Mesenchymal stem cell (in vitro differentiated cells and primary cell): ENCODE measurements around the gene HS6ST2.

Experiments used
- DNase-seq: peaks from one replicate; pipeline ENCODE4 v3.0.0-alpha.2; 2013
- H2AFZ ChIP-seq: one replicate; pipeline ENCODE4 v1.6.1; 2013; ENCODE audit warnings: low read depth, mild to moderate bottlenecking, control low read depth, inconsistent platforms, low read length, moderate library complexity
- H2AK5ac ChIP-seq: 2 replicates; pipeline ENCODE4 v1.6.1; 2013; ENCODE audit warnings: low read length, moderate library complexity, mild to moderate bottlenecking, inconsistent platforms; ENCODE audit not compliant: severe bottlenecking
- H2BK120ac ChIP-seq: one replicate; pipeline ENCODE4 v1.6.1; 2013; ENCODE audit warnings: low read depth, mild to moderate bottlenecking, inconsistent platforms, low read length, moderate library complexity
- H2BK12ac ChIP-seq, 2 experiments: one replicate each; pipeline ENCODE4 v1.6.1; 2013; ENCODE audit warnings: inconsistent platforms in 2 of 2, low read length in 2 of 2, mild to moderate bottlenecking in 2 of 2, moderate library complexity in 2 of 2, control low read depth in 1 of 2
- H2BK15ac ChIP-seq: one replicate; pipeline ENCODE4 v1.6.1; 2013; ENCODE audit warnings: mild to moderate bottlenecking, low read depth, inconsistent platforms; ENCODE audit not compliant: poor library complexity, severe bottlenecking
- H2BK5ac ChIP-seq: 2 replicates; pipeline ENCODE4 v1.6.1; 2013; ENCODE audit warnings: low read depth, mild to moderate bottlenecking, low read length, control low read depth, inconsistent platforms; ENCODE audit not compliant: poor library complexity, severe bottlenecking
- H3K14ac ChIP-seq, 2 experiments: one replicate each; pipeline ENCODE4 v1.6.1; 2013; ENCODE audit warnings: inconsistent platforms in 2 of 2, low read length in 2 of 2, control low read depth in 1 of 2, mild to moderate bottlenecking in 1 of 2, moderate library complexity in 1 of 2
- H3K18ac ChIP-seq, 2 experiments: one replicate each; pipeline ENCODE4 v1.6.1; 2013; ENCODE audit warnings: inconsistent platforms in 2 of 2, low read length in 2 of 2, control low read depth in 1 of 2, low read depth in 1 of 2, mild to moderate bottlenecking in 1 of 2
- H3K23ac ChIP-seq, 2 experiments: one replicate each; pipeline ENCODE4 v1.6.1; 2013; ENCODE audit warnings: inconsistent platforms in 2 of 2, low read length in 2 of 2, mild to moderate bottlenecking in 2 of 2, moderate library complexity in 2 of 2, control low read depth in 1 of 2
- H3K27ac ChIP-seq: 2 replicates; pipeline ENCODE4 v1.5.1; 2013; ENCODE audit warnings: mild to moderate bottlenecking, moderate library complexity, low read length, control low read depth, inconsistent platforms; ENCODE audit not compliant: poor library complexity, severe bottlenecking
- H3K27me3 ChIP-seq, 2 experiments: 2 replicates each; pipeline versions ENCODE4 v1.6.1 to v1.7.0; 2013; ENCODE audit warnings: low read length in 2 of 2, mild to moderate bottlenecking in 2 of 2, moderate library complexity in 2 of 2, control low read depth in 1 of 2, inconsistent platforms in 1 of 2; ENCODE audit not compliant: control insufficient read depth in 1 of 2, insufficient read depth in 1 of 2
- H3K36me3 ChIP-seq, 2 experiments: 2 replicates each; pipeline versions ENCODE4 v1.6.1 to v1.7.0; 2013; ENCODE audit warnings: low read length in 2 of 2, control low read depth in 1 of 2, inconsistent platforms in 1 of 2, low read depth in 1 of 2, mild to moderate bottlenecking in 1 of 2; ENCODE audit not compliant: insufficient read depth in 2 of 2, control insufficient read depth in 1 of 2
- H3K4ac ChIP-seq, 2 experiments: one replicate each; pipeline ENCODE4 v1.6.1; 2013; ENCODE audit warnings: inconsistent platforms in 2 of 2, low read length in 2 of 2, mild to moderate bottlenecking in 2 of 2, moderate library complexity in 2 of 2, control low read depth in 1 of 2, low read depth in 1 of 2
- H3K4me1 ChIP-seq: 2 replicates; pipeline ENCODE4 v1.6.1; 2013; ENCODE audit warnings: low read depth, low read length, control low read depth; ENCODE audit not compliant: control insufficient read depth, insufficient read depth
- H3K4me2 ChIP-seq: 2 replicates; pipeline ENCODE4 v1.6.1; 2013; ENCODE audit warnings: low read length, mild to moderate bottlenecking, inconsistent platforms; ENCODE audit not compliant: poor library complexity, severe bottlenecking
- H3K4me3 ChIP-seq, 2 experiments: 2 replicates each; pipeline versions ENCODE4 v1.5.1 to v1.7.0; 2013; ENCODE audit warnings: low read length in 2 of 2, mild to moderate bottlenecking in 2 of 2, control low read depth in 1 of 2, low read depth in 1 of 2; ENCODE audit not compliant: insufficient read depth in 1 of 2
- H3K79me1 ChIP-seq: replicated peaks from 2 replicates; pipeline ENCODE4 v1.6.1; 2013; ENCODE audit warnings: mild to moderate bottlenecking, control low read depth, low read length, inconsistent platforms; ENCODE audit not compliant: poor library complexity, severe bottlenecking
- H3K9ac ChIP-seq: 2 replicates; pipeline ENCODE4 v1.7.0; 2013; ENCODE audit warnings: mild to moderate bottlenecking, low read length, moderate library complexity
- H3K9me3 ChIP-seq: 2 replicates; pipeline ENCODE4 v1.7.0; 2013; ENCODE audit warnings: mild to moderate bottlenecking, low read length; ENCODE audit not compliant: control insufficient read depth
- H4K8ac ChIP-seq: one replicate; pipeline ENCODE4 v1.6.1; 2013; ENCODE audit warnings: inconsistent platforms, mild to moderate bottlenecking, low read length, moderate library complexity
- H4K91ac ChIP-seq: one replicate; pipeline ENCODE4 v1.6.1; 2013; ENCODE audit warnings: mild to moderate bottlenecking, low read length, inconsistent platforms
- WGBS: methylation state at CpG from one replicate; pipeline ENCODE4 v1.1.7; 2013; ENCODE audit warnings: mixed read lengths; 5-methylcytosine and 5-hydroxymethylcytosine counted together

The HS6ST2 gene

DNA sequence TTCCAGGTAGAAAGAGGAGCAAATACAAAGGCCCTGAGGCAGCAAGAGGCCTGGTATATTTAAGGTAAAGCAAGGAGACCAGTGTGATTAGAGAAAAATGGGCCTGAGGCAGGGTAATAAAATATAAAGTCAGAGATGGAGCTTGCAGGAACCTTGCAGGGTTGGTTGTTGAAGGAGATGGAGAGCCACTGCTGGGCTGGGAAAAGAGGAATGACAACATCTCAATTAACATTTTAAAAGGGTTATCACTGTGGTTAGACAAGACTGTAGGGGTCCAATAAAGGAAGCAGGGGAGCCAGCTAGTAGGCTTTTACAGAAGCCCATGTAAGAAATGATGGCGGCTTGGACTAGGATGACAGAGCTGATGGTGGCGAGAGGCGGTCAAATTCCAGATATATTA lies 264.0 kb downstream of the HS6ST2 start:
- Histone ChIP-seq H3K18ac (no peak overlapping the region), H4K8ac (no peak overlapping the region), H3K4me1 (no peaks in the 10 kb centered on the region), H2BK12ac (no peak overlapping the region), H3K9me3 (no peaks in the 10 kb centered on the region), H3K79me1 (no peaks in the 10 kb centered on the region), H2AFZ (no peak overlapping the region), H3K27ac (no peak overlapping the region), H2BK15ac (no peak overlapping the region), H2BK5ac (no peak overlapping the region), H3K4ac (no peak overlapping the region), H4K91ac (no peak overlapping the region), H2BK120ac (no peak overlapping the region), H3K36me3 (no peaks in the 10 kb centered on the region), H3K14ac (no peak overlapping the region), H3K4me2 (no peak overlapping the region), H3K9ac (no peak overlapping the region), H3K23ac (no peak overlapping the region), H3K27me3 (peaks cover 0 to 72% of the 10 kb centered on the region in 2 experiments), H2AK5ac (no peak overlapping the region), H3K4me3 (no peak overlapping the region)
- DNase-seq = no peak
- 67% methylated on average over 3 of the region's 3 CpGs for WGBS

DNA sequence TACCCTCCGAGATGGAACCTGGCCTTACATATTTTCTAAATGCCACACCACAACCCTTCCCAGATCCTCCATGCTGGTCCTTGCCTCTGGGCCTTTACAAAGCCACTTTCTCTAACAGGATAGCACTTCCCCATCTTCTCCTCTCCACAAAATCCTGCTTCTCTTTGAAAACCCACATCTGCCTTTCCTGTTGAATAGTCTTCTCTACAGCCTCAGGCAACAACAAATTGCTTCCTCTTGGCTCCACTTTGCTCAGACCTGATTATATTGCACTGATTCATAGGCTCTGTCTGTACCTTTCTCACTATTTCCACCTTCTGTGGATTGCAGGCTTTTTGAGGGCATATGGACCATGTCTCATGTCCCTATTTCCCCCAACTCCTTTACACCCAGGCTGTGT lies 265.9 kb downstream of the HS6ST2 start:
- no peak overlapping the region for H2AFZ ChIP-seq
- no peak overlapping the region for H3K4me3 ChIP-seq
- H3K18ac ChIP-seq = no peak overlapping the region
- peaks cover 0 to 78% of the 10 kb centered on the region in 2 experiments for H3K27me3 ChIP-seq
- 90% methylated on average over 1 of the region's 1 CpG for WGBS
- no peak overlapping the region for H4K91ac ChIP-seq
- no peak overlapping the region for H2AK5ac ChIP-seq
- no peaks in the 10 kb centered on the region for H3K4me1 ChIP-seq
- no peak overlapping the region for H3K27ac ChIP-seq
- H3K23ac ChIP-seq = no peak overlapping the region
- H3K36me3 ChIP-seq = no peaks in the 10 kb centered on the region
- H2BK5ac ChIP-seq = no peak overlapping the region
- no peak overlapping the region for H3K14ac ChIP-seq
- H3K4ac ChIP-seq = no peak overlapping the region
- no peak overlapping the region for H2BK120ac ChIP-seq
- no peak for DNase-seq
- H3K79me1 ChIP-seq = no peaks in the 10 kb centered on the region
- peaks cover 4% of the 10 kb centered on the region for H3K9me3 ChIP-seq
- no peak overlapping the region for H3K4me2 ChIP-seq
- H2BK12ac ChIP-seq = no peak overlapping the region
- no peak overlapping the region for H3K9ac ChIP-seq
- no peak overlapping the region for H2BK15ac ChIP-seq
- no peak overlapping the region for H4K8ac ChIP-seq

DNA sequence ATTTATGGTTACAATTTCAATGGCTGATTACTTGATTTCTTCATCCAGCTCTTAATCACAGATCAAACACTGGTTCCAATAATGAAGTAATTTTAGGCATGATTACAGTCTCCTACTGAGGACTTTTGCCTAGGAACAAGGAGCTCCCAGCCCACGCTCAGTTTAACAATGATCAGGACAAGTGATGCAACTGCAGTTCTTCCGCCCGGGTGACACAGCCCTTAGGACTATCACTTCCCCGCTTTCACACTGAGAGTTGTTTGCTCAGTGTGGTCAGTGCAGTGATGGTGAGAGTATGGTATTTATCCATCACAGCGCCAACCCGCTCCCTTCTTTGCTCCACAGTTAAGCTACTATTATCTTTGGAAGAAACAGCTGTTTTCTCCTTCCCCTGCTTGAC lies 266.4 kb downstream of the HS6ST2 start:
- no peak overlapping the region for H2BK120ac ChIP-seq
- H2AFZ ChIP-seq = no peak overlapping the region
- no peak overlapping the region for H3K4ac ChIP-seq
- H2AK5ac ChIP-seq = no peak overlapping the region
- no peak overlapping the region for H2BK12ac ChIP-seq
- 93% methylated on average over 3 of the region's 6 CpGs for WGBS
- no peak overlapping the region for H3K9ac ChIP-seq
- H4K91ac ChIP-seq = no peak overlapping the region
- no peaks in the 10 kb centered on the region for H3K79me1 ChIP-seq
- peaks cover 0 to 74% of the 10 kb centered on the region in 2 experiments for H3K27me3 ChIP-seq
- H3K4me1 ChIP-seq = no peaks in the 10 kb centered on the region
- no peak overlapping the region for H3K4me3 ChIP-seq
- H3K23ac ChIP-seq = no peak overlapping the region
- no peak overlapping the region for H3K4me2 ChIP-seq
- no peak overlapping the region for H3K18ac ChIP-seq
- H3K14ac ChIP-seq = no peak overlapping the region
- H2BK5ac ChIP-seq = no peak overlapping the region
- H2BK15ac ChIP-seq = no peak overlapping the region
- H4K8ac ChIP-seq = no peak overlapping the region
- no peak overlapping the region for H3K27ac ChIP-seq
- peaks cover 4% of the 10 kb centered on the region for H3K9me3 ChIP-seq
- no peak for DNase-seq
- no peaks in the 10 kb centered on the region for H3K36me3 ChIP-seq

DNA sequence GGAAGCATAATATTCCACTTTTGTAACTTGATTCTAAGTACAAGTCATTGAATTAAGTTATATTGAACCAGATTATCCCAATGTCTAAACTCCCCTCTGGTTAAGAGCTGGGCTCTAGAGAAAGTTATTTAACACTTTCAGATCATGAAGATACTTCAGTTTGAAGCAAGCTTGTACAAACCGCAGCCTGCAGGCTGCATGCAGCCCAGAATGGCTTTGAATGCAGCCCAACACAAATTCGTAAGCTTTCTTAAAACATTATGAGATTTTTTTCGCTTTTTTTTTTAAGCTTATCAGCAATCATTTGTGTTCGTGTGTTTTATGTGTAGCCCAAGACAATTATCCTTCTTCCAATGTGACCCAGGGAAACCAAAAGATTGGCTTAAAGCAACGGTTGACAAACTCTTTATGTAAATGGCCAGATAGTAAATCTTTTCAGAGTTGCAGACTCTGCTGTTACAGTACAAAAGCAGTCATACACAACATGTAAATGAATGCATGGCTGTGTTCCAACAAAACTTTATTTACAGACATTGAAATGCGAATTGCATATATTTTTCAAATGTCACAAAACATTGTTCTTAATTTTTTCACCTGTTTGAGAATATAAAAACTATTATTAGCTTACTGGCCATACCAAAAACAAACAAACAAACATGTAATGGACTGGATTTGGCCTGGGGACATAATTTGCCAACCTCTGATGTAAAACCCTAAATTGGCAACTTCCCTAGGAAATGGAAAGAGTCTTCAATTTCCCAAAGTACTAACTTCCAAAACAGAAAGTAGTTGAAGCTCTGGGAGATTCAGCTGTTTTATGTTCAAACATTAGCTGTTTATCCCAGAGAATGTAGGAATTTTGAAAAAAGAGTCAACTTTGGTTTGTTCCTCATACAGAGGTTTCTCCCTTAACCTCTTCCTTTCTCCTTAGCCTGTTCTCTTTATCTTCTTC lies 268.5 kb downstream of the HS6ST2 start:
- no peak overlapping the region for H3K23ac ChIP-seq
- no peak overlapping the region for H3K4ac ChIP-seq
- 79% methylated on average over 5 of the region's 6 CpGs for WGBS
- H3K36me3 ChIP-seq = no peaks in the 10 kb centered on the region
- no peak overlapping the region for H3K4me3 ChIP-seq
- H3K79me1 ChIP-seq = no peaks in the 10 kb centered on the region
- H3K27me3 ChIP-seq = peaks cover 0 to 56% of the 10 kb centered on the region in 2 experiments
- no peak for DNase-seq
- no peak overlapping the region for H2BK12ac ChIP-seq
- no peak overlapping the region for H3K18ac ChIP-seq
- H3K9ac ChIP-seq = no peak overlapping the region
- peaks cover 4% of the 10 kb centered on the region for H3K9me3 ChIP-seq
- no peak overlapping the region for H2BK15ac ChIP-seq
- no peak overlapping the region for H2BK120ac ChIP-seq
- no peak overlapping the region for H4K91ac ChIP-seq
- no peak overlapping the region for H3K14ac ChIP-seq
- H3K27ac ChIP-seq = no peak overlapping the region
- no peak overlapping the region for H2BK5ac ChIP-seq
- no peak overlapping the region for H4K8ac ChIP-seq
- no peaks in the 10 kb centered on the region for H3K4me1 ChIP-seq
- H2AK5ac ChIP-seq = no peak overlapping the region
- no peak overlapping the region for H3K4me2 ChIP-seq
- H2AFZ ChIP-seq = no peak overlapping the region
